GM21447 (cell line): ENCODE measurements around the gene KAZN.

ENCODE experiments used
- ATAC-seq: cut with Tn5 transposase; IDR thresholded peaks from one replicate; pipeline ENCODE4 v1.9.1; 2021; ENCODE audit not compliant: unreplicated experiment

Gene KAZN

GRCh38 chr1:15141935-15142539, 543.6 kb downstream of the KAZN start:
- no peak for ATAC-seq

- no peak for ATAC-seq
Observed at GRCh38 chr1:15145327-15145726, 546.8 kb downstream of the KAZN start.

GRCh38 chr1:15146142-15146680, 547.7 kb downstream of the KAZN start:
- no peak for ATAC-seq

GRCh38 chr1:15146971-15147376, 548.5 kb downstream of the KAZN start:
- no peak for ATAC-seq

- no peak for ATAC-seq
Observed at GRCh38 chr1:15148004-15148403, 549.5 kb downstream of the KAZN start.

GRCh38 chr1:15148475-15148874, 550.0 kb downstream of the KAZN start:
- no peak for ATAC-seq

GRCh38 chr1:15148941-15149340, 550.5 kb downstream of the KAZN start:
- ATAC-seq = no peak

- ATAC-seq = no peak
Observed at GRCh38 chr1:15150376-15150775, 551.9 kb downstream of the KAZN start.

GRCh38 chr1:15151377-15151806, 552.9 kb downstream of the KAZN start:
- ATAC-seq = no peak

GRCh38 chr1:15151871-15152270, 553.4 kb downstream of the KAZN start:
- no peak for ATAC-seq

- no peak for ATAC-seq
Observed at GRCh38 chr1:15152318-15153183, 554.1 kb downstream of the KAZN start.

GRCh38 chr1:15153184-15153841, 554.8 kb downstream of the KAZN start, which contains the start of gene TMEM51:
Gene TMEM51 (plus strand): TSS chr1:15153747. CDS start chr1:15215088, 61,341 bp downstream.
- no peak for ATAC-seq

- ATAC-seq = no peak
Observed at GRCh38 chr1:15153842-15154479, 555.5 kb downstream of the KAZN start.

GRCh38 chr1:15154480-15155036, 556.1 kb downstream of the KAZN start:
- no peak for ATAC-seq

GRCh38 chr1:15155191-15155590, 556.7 kb downstream of the KAZN start:
- no peak for ATAC-seq

- peak; percentile 45 for ATAC-seq
Observed at GRCh38 chr1:15155888-15156741, 557.6 kb downstream of the KAZN start.

GRCh38 chr1:15156807-15157380, 558.4 kb downstream of the KAZN start:
- ATAC-seq = no peak

GRCh38 chr1:15157524-15158399, 559.3 kb downstream of the KAZN start:
- no peak for ATAC-seq
